HG03575 (cell line): Measurements from ENCODE around the gene BIN2.
"Not testable (repeated sequence)": the region's sequence is repeated elsewhere in the genome, so short reads cannot be mapped to it uniquely, and the experiment has no call there.

Experiments
- ATAC-seq: cut with Tn5 transposase; IDR thresholded peaks from one replicate; pipeline ENCODE4 v1.9.1; 2021; ENCODE audit not compliant: unreplicated experiment, insufficient number of reproducible peaks, low FRiP score; ENCODE audit errors: extremely low read depth

The BIN2 gene

GRCh38 chr12:51349026-51349425 is 25.1 kb upstream of the BIN2 start:
- ATAC-seq = no peak

DNA sequence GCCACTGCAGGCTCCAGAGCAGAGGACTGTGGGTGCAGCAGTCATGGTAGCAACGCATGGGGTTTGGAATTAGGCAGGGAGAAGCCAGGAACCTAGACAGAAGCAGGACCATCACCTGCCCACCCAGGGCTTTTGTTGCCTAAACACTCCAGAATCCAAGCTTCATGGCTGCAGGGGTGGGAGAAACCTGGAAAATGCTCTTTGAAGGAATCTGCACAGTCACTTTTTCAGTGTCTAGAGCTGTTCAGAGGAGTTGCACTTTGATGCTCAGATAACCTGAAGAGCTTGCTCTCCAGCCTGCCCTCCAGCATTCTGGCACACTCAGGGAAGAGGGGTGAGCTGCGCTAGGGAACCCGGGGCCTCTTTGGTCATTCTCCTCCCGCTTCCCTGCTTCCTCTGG is 24.1 kb upstream of the BIN2 start:
- ATAC-seq = no peak

- no peak for ATAC-seq
Measured at GRCh38 chr12:51346581-51346980, 22.6 kb upstream of the BIN2 start, which contains the start of gene CELA1. TSS of gene CELA1 (minus strand) at chr12:51346679. CDS start at chr12:51346638, 41 bp downstream.

- no peak for ATAC-seq
Measured at GRCh38 chr12:51345681-51346080, 21.7 kb upstream of the BIN2 start.

GRCh38 chr12:51343201-51343600 is 19.2 kb upstream of the BIN2 start:
- ATAC-seq = no peak

DNA sequence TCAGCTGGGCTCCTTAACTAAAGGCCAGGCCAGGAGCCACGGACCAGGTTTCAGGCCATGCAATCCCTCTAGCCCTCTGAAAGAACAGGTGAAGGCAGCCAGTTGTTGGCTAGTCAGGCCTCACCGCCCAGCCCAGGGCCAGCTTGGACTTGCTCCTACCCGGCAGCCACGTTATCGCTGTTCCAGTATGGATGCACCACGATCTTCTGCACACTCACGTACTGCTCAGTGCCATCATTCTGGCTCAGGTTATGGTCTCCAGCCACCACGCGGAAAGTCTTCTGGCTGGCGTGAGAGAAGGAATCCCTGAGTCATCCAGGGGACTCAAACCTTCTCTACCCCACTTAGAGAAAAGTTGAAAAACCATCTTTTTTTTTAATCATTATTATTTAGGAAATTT is 18.4 kb upstream of the BIN2 start:
- ATAC-seq = no peak

DNA sequence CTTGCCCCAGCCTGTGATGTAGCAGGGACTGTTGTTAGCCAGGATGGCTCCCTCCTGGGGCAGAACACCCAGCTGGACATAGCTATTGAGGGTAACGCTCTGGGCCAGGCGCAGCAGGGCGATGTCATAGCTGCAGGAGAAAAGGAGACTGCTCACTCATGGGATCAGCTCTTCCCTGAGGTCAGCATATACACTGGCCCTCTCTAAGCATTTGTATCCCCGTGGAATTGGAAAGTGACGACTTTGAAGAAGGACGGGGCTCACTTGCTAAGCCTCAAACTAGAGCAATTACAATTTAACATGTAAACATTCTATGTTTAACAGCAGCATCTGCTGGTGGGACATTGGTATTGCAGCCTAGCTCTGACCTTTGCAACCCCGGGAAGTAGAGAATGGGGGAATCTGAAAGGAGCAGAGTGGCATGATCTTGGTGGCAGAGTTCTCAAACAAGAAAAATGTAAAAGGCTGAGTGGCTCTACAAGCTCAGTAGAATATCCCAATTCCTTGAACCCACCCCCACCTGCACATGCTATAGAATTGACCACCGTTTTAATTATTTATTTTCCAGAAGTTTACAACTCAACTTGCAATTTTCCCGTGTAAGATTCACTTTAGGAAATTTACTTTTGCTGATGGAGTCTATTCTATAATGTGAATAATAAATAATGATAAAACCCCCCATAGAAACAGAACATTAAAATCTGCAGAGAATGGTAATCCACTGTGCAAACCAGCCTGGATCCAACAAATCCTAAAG is 17.5 kb upstream of the BIN2 start:
- ATAC-seq = no peak

GRCh38 chr12:51339750-51340149 is 15.8 kb upstream of the BIN2 start:
- no peak for ATAC-seq

DNA sequence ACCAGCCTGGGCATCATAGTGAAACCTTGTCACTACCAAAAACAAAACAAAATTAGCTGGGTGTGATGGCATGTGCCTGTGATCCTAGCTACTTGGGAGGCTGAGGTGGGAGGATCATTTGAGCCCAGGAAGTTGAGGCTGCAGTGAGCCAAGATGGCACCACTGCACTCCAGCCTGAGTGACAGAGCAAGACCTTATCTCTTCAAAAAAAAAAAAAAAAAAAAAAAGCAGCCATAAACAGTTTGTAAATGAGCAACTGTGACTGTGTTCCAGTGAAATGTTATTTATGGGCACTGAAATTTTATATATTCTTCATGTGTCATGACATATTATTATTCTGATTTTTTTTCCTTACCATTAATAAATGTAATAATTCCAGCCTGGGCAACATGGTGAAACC is 13.4 kb upstream of the BIN2 start:
- ATAC-seq = not testable (repeated sequence)

- no peak for ATAC-seq
Measured at GRCh38 chr12:51335931-51336330, 12.0 kb upstream of the BIN2 start.

DNA sequence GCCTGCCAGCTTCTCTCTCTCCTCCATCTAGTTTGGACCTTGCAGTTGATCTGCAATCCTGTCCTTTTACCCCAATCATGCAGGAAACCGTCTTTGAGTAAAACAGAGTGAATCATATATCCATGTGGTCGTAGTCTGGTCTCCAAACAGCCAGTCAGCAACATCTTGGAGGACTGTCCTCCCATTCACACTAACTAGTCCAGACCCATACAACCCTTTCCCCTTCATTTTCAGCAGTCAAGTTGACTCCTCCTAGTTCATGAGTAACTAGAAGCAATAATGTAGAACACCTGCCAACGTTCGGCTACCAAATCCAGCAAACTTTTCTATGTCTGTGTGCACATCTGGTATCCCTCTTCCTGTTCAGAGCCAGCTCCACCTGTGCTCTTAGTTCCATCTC is 10.8 kb upstream of the BIN2 start:
- no peak for ATAC-seq

GRCh38 chr12:51333536-51333935 is 9.6 kb upstream of the BIN2 start:
- ATAC-seq = no peak

DNA sequence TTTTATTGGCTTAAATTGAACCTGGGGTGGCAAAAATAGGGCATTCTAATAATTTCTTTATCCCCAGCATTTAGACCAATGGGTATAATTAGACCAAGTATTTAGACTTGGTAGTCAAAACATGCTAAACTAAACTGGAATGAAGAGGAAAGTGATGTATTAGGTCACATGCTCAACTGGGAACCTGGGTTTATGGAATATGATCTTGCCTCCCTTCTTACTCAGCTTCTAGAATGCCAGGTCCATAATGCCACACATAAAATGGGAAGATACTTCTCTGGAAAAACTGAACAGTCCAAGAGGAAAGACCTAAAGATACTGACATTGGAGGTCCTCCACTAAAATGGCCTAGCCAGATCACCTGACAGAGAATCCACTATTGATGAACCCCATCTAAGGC is 6.2 kb upstream of the BIN2 start:
- no peak for ATAC-seq

DNA sequence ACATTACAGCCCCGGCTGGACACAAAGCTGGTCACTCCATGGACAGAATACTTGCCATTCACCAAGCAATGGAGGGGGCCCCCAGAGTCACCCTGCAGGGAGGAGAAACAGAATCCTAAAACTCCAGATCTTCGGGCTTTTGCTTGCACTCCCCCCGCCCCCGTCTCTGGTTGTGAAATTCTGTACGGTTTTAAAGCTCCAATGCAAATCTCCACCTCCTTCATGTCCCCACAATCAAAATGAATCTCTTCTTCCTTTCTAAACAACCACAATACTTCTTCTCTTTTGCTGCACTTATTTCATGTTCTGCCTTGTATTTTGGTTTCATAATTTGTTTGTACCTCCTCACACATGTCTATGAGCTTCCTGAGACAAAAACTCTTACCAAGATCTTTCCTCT is 5.8 kb upstream of the BIN2 start:
- ATAC-seq = no peak

- ATAC-seq = no peak
Measured at GRCh38 chr12:51328587-51328986, 4.6 kb upstream of the BIN2 start.

- ATAC-seq = no peak
Measured at GRCh38 chr12:51326698-51327439, 2.9 kb upstream of the BIN2 start.

GRCh38 chr12:51324953-51325352 is 979 bp upstream of the BIN2 start:
- no peak for ATAC-seq

GRCh38 chr12:51323317-51323960 is 535 bp downstream of the BIN2 start:
- no peak for ATAC-seq

- no peak for ATAC-seq
Measured at GRCh38 chr12:51322452-51322851, 1.5 kb downstream of the BIN2 start.

GRCh38 chr12:51321882-51322281 is 2.1 kb downstream of the BIN2 start:
- ATAC-seq = no peak
